GM21360 (cell line): ENCODE measurements around the gene PCP2.
"Not testable (repeated sequence)": the region's sequence is repeated elsewhere in the genome, so short reads cannot be mapped to it uniquely, and the experiment has no call there.

ENCODE experiments used
- ATAC-seq: cut with Tn5 transposase; IDR thresholded peaks from one replicate; pipeline ENCODE4 v1.9.1; 2021; ENCODE audit warnings: mild to moderate bottlenecking, moderate library complexity; ENCODE audit not compliant: unreplicated experiment

The PCP2 gene

DNA sequence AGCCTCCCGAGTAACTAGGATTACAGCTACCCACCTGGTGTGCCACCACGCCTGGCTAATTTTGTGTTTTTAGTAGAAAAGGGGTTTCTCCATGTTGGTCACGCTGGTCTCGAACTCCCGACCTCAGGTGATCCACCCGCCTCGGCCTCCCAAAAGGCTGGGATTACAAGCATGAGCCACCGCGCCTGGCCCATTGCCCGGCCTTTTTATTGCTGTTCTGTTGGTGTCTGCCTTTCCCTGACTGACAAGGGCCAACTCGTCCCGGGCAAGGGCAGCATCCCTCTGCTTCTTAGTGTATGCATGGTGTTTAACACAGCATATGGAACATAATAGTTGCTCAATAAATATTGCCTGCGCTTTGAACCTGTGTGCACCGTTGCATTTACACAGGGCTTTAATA lies 29.1 kb upstream of the PCP2 start:
- no peak for ATAC-seq

DNA sequence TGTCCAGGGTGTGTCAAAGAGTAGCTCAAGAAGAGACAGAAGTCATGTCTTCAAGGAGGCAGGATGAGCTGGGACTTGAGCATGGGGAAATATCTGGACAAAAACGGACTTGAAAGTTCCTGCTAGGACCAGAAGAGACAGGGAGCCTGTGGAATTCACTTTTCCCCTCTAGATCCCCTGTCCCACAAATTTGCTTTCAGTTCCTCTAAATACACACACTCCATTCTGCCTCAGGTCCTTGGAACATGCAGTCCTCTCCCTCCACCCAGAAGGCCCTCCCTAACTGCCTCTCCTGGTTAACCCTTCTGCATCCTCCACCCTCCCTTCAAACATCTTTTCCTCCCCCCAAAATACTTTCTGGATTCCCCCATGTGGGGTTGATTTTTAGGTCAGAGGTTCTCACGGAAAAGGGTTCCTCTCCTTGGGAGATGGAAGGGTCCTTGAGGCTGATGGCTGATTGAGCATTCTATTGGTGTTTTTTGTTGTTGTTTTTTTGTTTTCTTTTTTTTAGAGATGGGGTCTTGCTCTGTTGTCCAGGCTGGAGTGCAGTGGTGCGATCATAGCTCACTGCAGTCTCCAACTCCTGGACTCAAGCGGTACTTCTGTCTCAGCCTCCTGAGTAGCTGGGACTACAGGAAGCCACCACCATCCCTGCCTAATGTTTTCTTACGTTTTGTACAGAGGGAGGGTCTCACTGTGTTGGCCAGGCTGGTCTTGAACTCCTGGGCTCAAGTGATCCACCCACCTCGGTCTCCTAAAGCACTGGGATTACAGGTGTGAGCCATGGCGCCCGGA lies 28.4 kb upstream of the PCP2 start:
- no peak for ATAC-seq

DNA sequence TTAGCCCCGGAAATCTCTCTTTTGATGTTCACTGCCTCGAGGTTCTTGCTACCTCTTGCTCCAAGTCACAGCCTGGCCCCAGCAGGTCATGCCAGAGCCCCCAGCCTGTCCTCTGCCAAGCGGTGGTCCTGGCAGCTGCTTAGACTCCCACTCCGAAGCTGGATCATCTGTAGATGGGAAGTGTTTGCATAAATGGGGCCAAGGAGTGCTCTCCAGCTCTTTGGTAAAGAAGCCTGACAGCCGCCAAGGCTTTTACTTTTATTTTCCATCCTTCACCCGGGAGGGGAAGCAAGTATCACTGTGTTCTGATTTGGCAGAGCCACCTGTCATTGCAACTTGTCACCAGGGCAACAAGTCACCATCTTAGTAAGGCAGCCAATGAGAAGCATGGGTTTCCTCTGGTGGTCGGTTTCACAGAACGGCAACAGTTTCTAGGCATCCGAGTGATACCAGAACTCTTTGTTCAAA lies 24.7 kb upstream of the PCP2 start:
- no peak for ATAC-seq

DNA sequence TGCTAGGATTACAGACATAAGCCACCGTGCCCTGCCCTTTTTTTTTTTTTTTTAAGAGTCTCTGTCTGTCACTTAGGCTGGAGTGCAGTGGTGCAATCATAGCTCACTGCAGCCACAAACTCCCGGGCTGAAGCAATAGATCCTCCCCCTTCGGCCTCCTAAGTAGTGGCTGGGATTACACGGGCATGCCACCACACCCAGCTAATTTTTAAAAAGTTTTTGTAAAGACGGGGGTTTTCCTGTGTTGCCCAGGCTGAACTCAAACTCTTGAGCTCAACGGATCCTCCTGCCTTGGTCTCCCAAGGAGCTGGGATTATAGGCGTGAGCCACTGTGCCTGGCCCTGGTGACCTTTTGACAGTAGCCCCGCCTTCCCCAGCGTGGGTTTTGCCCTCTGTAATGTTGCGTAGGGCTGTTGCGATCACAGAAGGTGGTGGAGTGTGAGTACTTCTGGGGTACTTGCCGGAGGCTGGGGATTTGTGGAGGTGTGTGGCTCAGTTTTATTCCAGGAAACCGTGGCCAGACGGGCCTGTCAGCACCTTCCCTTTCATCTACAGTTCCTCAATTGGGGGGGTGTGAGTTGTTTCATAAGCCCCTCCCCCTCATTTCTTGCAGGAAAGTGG lies 23.7 kb upstream of the PCP2 start:
- no peak for ATAC-seq

DNA sequence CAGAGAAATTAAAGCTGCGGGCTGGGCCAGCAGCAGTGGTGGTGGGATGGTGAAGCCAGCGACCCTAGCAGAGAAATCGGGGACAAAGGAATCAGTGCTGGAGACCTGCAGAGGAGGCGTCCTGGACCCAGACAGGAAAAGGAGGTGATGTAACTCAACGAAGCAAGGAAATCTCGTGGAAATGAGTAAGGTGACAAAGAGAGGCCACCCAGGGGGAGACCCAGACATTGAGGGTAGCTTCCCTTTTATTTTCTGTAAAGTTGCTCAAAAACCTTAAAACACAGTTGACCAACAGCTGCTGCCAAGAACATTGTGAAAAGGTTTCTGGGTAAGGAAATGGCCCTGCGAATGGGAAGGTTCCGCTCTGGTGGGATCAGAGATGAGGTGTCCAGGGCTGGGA lies 22.1 kb upstream of the PCP2 start:
- ATAC-seq: no peak

DNA sequence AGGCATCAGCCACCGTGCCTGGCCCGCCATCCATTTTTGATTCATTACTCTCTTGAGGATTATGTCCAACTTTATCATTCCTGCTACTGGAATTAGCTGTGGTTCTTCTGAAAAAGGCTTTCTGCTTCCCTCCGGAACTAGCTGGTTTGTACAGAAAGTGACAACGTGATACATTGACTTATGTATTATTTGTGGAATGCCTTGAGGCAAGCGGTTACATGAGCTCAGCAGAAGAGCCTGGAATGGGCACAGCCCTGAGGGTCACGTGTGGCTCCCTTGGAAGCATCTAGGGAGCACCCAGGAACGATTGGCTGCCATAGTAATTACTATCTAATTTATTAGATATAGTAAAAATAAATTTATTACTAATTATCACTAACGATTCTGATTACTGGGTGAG lies 20.9 kb upstream of the PCP2 start:
- ATAC-seq: no peak

DNA sequence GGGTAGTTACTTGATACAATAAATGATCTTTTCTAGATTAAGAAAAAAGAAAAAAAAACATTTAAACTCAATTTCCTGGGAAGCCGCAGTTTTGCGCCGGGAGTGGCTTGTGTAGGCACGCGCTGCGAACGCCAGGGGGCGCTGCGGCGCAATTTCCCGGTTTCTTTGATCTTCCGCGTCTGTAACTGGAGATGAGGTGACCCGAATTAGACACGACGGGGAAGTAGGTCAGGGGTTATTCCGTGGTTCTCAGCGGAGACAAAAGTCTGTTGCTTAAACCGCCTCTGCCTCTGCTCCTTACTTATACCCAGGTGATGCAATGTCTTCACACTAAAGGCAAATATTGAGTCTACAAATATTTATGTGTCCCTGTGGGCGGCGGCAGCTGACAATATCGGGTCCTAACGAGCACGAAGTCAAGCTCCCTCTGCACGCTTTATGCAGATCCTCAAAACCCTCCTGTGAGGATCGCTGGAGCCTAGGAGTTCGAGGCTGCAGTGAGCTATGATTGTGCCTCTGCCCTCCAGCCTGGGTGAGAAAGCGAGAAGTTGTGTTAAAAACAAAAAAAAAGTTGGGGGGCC lies 18.6 kb upstream of the PCP2 start:
- ATAC-seq: no peak

DNA sequence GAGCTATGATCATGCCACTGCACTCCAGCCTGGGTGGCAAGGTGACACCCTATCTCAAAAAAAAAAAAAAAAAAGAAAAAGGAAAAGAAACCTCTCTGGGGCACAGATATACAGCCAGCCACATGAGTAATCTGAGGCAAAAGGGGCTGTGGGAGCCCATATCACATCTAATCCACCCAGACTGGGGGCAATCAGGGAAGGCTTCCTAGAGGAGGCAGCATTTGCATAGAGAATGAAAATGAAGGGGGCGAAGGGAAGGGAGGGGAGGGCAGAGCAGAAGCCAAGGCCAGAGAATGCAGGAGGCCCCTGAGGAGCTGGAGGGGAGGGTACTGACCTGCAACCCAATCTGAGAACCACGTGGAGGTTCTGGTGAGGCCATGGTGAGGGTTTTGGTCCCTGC lies 16.6 kb upstream of the PCP2 start:
- ATAC-seq: no peak

DNA sequence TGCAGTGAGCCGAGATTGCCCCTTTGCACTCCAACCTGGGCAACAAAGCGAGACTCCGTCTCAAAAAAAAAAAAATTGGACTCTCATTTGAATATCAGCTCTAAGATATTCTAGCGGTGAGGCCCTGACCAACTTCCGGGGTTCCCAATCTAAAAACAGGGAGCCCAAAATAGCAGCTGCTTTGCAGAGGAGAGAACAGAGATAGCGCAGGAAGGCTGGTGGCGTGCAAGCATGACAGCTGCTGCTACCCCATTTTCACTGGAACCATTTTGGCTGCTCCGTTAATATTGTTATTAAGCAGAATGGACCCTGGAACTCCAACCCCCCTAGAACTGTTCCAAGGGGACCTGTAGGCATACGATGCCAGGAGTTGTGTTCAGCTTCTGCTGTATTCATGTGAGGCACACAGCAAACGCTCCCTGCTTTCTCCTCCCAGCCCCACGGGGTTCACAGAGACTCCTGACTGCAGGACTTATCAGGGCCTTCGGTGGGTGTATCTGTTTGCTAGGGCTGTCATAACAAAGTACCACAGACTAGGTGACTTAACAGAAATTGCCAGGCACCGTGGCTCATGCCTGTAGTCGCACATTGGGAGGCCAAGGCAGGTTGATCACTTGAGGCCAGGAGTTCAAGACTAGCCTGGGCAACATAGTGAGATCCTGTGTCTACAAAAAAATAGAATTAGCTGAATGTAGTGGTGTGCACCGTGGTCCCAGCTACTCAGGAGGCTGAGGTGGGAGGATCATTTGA lies 14.9 kb upstream of the PCP2 start:
- no peak for ATAC-seq

DNA sequence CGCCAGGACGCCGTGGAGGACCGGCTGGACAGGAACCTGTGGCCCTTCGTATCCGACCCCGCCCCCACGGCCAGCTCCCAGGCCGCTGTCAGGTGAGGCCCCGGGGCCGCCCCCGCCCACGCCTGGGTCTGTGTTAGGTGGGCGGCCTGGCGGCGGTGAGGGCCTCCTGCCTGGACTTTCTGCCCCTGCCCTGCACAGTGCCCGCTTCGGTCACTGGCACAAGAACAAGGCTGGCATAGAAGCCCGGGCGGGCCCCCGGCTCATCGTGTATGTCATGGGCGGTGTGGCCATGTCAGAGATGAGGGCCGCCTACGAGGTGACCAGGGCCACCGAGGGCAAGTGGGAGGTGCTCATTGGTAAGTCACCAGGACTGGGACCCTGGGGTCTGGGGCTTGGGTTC lies 13.6 kb upstream of the PCP2 start:
- no peak for ATAC-seq

DNA sequence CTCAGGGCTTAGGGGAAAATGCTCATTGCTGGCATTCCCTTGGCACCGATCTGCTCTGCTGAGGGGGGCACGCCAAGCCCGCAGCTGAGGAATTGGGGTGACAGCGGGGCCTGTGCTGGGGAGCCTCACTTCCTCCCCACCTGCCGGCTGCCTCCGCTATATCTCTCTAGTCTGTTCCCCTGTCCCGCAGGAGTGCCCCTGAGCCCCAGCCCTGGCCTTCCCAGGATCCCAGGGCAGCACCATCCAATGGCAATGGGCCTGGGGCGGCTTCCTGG lies 12.8 kb upstream of the PCP2 start:
- no peak for ATAC-seq

DNA sequence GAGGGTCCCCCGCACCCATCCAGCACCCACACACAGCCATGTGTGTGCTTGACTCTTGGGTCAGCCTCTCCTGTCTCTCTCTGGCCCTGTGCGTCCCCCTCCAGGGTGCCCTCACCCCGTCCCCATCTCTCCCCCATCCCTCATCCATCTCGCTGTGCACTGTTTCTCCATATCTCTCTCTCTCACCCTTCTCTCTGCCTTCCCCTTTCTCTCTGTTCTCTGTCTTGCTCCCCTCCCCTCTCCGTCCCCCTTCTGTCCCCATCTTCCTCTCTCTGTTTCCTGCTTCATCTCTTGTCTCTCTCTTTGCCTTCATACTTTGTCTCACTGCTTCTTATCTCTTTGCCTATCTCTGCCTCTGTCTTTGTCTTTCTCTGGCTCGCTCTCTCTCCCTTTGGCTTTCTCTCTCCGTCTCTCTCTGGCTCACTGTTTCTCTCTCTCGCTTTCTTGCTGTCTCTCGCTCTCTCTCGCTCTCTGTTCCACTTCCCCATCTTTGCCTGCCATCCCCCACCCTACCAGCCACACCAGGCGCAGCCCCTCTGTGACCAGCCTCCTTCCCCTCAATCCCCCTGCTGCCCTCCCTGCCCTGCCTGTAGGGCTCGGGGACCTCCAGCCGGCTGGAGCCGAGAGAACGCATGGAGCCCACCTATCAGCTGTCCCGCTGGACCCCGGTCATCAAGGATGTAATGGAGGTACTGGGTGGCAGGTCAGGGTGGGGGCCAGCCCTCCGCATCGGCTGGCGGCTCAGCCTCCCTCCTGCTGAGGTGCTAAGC lies 12.3 kb upstream of the PCP2 start:
- no peak for ATAC-seq

DNA sequence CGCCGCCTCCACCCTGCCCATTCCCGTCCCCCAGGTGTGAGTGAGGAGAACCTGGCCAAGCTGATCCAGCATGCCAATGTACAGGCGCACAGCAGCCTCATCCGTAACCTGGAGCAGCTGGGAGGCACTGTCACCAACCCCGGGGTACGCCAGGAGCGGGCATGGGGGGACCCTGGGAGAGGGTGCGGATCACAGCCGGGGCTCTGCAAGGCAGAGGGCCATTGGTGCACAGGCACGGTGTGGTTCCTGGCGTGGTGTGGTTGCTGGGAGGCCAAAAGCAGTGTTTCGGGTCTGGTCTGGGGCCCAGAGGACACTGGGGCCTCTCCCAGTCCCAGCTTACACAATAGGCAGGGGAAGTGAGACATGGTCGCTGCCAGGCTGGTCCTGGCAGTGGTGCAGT lies 11.6 kb upstream of the PCP2 start:
- ATAC-seq: no peak

DNA sequence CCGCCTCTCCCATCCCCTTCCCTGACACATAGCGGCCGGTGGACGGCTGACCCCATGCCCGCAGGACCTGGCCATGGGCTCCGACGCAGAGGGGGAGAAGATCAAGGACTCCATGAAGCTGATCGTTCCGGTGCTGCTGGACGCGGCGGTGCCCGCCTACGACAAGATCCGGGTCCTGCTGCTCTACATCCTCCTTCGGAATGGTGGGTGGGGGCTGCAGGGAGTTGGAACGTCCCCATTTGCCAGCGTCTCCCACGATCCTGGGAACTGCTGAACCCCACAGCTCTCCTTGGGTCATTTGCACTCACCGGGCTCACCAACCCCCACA lies 11.0 kb upstream of the PCP2 start:
- no peak for ATAC-seq

DNA sequence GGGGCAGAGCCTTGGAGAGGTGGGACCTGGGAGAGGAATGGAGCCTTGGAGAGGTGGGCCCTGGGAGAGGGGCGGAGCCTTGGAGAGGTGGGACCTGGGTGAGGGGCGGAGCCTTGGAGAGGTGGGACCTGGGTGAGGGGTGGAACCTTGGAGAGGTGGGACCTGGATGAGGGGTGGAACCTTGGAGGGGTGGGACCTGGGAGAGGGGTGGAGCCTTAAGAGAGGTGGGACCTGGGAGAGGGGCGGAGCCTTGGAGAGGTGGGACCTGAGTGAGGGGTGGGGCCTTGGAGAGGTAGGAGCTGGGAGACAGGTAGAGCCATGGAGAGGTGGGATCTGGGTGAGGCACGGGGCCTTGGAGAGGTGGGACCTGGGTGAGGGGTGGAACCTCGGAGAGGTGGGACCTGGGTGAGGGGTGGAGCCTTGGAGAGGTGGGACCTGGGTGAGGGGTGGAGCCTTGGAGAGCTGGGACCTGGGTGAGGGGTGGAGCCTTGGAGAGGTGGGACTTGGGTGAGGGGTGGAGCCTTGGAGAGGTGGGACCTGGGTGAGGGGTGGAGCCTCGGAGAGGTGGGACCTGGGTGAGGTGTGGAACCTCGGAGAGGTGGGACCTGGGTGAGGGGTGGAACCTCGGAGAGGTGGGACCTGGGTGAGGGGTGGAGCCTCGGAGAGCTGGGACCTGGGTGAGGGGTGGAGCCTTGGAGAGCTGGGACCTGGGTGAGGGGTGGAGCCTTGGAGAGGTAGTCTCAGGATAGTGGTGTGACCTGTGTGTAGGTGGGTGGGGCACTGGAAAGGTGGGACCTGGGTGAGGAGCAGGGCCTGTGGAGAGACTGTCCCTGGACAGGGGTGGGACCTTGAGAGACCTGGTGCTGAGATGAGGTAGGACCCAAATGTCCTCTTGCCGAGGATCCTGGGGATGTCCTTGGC lies 10.4 kb upstream of the PCP2 start:
- ATAC-seq: not testable (repeated sequence)

DNA sequence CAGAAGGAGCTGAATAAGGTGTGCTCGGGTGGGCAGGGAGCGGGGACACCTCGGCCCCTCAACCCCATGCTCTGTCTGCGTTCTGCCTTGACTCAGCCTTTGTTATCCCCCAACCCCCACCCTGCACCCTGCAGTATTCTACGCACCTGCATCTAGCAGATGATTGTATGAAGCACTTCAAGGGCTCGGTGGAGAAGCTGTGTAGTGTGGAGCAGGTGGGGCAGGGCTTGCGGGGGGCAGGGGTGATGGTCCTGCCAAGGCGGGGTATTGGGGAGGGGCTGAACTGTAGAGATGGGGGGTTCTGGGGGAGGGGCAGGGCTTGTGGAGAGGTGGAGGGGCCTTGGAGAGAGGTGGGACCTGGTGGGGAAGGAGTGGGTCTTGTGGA lies 9.5 kb upstream of the PCP2 start:
- no peak for ATAC-seq

DNA sequence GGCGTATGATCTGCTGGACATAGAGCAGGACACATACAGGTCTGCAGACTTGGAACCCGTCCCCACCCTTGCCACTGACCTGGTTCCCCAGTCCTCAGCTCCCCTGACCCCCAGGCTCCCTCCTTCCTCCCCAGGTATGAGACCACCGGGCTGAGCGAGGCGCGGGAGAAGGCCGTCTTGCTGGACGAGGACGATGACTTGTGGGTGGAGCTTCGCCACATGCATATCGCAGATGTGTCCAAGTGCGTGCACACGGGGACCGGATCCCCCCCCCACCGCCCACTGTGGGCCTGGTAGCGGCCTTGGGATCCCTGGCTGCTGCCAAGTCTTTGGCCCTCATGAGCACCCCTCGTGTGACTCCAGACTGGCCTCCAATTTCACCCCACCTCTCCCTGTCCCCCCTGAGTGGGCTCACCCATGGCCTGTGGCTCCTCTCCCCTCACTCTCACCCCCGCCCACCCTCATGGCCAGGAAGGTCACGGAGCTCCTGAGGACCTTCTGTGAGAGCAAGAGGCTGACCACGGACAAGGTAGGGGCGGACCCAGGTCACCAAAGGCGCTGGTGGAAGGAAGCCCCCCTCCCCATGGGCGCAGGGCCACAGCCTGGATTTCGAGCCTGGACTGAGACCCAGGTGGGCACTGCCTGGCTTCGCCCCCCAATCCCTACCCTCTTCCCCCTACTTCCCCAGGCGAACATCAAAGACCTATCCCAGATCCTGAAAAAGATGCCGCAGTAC lies 8.9 kb upstream of the PCP2 start:
- ATAC-seq: no peak

DNA sequence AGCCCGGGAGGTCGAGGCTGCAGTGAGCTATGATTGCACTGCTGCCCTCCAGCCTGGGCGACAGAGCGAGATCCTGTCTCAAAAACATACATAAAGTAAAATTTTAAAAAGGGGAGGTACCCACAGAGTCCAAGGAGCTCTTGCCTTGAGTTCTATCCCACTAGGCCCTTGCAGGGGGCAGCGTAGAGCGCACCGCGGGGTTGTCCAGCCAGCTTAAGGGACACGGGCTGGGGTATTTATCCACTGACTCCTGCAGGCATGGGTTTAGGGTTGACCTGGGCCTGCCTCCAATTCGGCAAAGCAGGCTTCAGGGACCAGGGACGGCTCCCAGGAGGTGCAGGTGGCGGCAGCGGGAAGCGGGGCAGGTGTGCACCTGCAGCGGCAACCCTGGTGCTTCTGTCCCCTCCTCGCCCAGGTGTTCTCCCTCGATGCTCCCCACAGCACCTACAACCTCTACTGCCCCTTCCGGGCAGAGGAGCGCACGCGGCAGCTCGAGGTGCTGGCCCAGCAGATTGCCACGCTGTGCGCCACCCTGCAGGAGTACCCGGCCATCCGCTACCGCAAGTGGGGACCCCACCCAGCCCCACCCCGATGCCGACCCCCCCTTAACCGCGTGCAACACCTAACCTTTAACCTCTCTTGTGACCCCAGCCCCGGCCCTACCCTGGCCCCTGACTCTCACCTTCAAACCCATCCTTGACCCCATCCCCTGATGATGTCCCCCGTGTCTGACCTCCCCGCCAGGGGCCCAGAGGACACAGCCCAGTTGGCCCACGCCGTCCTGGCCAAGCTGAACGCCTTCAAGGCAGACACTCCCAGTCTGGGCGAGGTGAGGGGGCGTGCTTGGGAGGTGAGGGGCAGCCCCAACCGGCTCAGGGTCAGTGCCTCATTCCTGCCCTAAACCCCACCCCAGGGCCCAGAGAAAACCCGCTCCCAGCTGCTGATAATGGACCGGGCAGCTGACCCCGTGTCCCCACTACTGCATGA lies 8.1 kb upstream of the PCP2 start:
- no peak for ATAC-seq
